Colonic mucosa (tissue), 4 donors: ENCODE measurements around the gene KCNK10. TPM values are rescaled to one million over a fixed set of nuclear protein-coding genes. Genes with fewer than 3 reads are reported as not detected.

ENCODE experiments used
- DNase-seq: peaks from one replicate; pipeline ENCODE4 v3.0.0-alpha.2; 2020
- H3K27ac ChIP-seq: fragments of 200-600 bp; one replicate; pipeline ENCODE4 v1.8.0; 2021
- H3K27me3 ChIP-seq: fragments of 200-600 bp; one replicate; pipeline ENCODE4 v1.8.0; 2021
- H3K36me3 ChIP-seq: fragments of 200-600 bp; one replicate; pipeline ENCODE4 v1.8.0; 2021
- H3K4me1 ChIP-seq: fragments of 200-600 bp; one replicate; pipeline ENCODE4 v1.8.0; 2021; ENCODE audit warnings: mild to moderate bottlenecking
- H3K4me3 ChIP-seq: fragments of 200-600 bp; one replicate; pipeline ENCODE4 v1.8.0; 2021
- H3K9ac ChIP-seq, 2 donors: one replicate each; pipeline ENCODE4 v1.7.0; 2013; ENCODE audit warnings: control low read depth in 2 of 2, low read depth in 2 of 2, low read length in 2 of 2
- H3K9me3 ChIP-seq: fragments of 200-600 bp; one replicate; pipeline ENCODE4 v1.8.0; 2021
- CTCF ChIP-seq: fragments of 200-600 bp; IDR thresholded peaks from one replicate; pipeline ENCODE4 v1.8.0; 2022; ENCODE audit warnings: antibody characterized with exemption, mild to moderate bottlenecking
- intact Hi-C: fragments of 100-400 bp; cut with DNase I; formaldehyde crosslinking; loops from one replicate; pipeline ENCODE4 v1.14.1; 2022
- total RNA-seq, 2 donors: library from RNA; stranded (reverse); fragmentation: NEBNext Ultra II Directional in 1 of 2; extraction: Animal tissue kit (Norgen Biotek cat#: 25700) in 1 of 2; gene quantifications; one replicate each; pipeline ENCODE4 v1.2.1, GENCODE V29; 2021
- donor health status: healthy.
- donor health status: DM: no; HTN: no; CAD: no.
- donor health status: DM: no; HTN: no; CAD: no.

The KCNK10 gene
- total RNA-seq, 2 donors from 2014 or later, result 0.74 to 2.1 TPM

- H3K9ac ChIP-seq, result no peak overlapping the region
- H3K4me3 ChIP-seq, result no peak overlapping the region
- TF ChIP-seq CTCF, result no peak
- DNase-seq, result no peak
- no peaks in the 10 kb centered on the region for H3K27me3 ChIP-seq
- no peak overlapping the region for H3K27ac ChIP-seq
- no peaks in the 10 kb centered on the region for H3K36me3 ChIP-seq
- H3K9me3 ChIP-seq, result no peaks in the 10 kb centered on the region
- no peaks in the 10 kb centered on the region for H3K4me1 ChIP-seq
- intact Hi-C loops, result no loop called here
These were observed 31.3 kb upstream of the KCNK10 start for GRCh38 chr14:88354358-88354757.

- H3K27me3 ChIP-seq, result no peaks in the 10 kb centered on the region
- no peak overlapping the region for H3K27ac ChIP-seq
- intact Hi-C loops, result no loop called here
- no peaks in the 10 kb centered on the region for H3K9me3 ChIP-seq
- DNase-seq, result no peak
- no peak overlapping the region for H3K4me3 ChIP-seq
- TF ChIP-seq CTCF, result no peak
- no peaks in the 10 kb centered on the region for H3K4me1 ChIP-seq
- no peaks in the 10 kb centered on the region for H3K36me3 ChIP-seq
- no peak overlapping the region for H3K9ac ChIP-seq
These were observed 29.6 kb upstream of the KCNK10 start for GRCh38 chr14:88352698-88353097.

- TF ChIP-seq CTCF, result no peak
- H3K36me3 ChIP-seq, result no peaks in the 10 kb centered on the region
- no peak overlapping the region for H3K9ac ChIP-seq
- H3K4me3 ChIP-seq, result no peak overlapping the region
- H3K27ac ChIP-seq, result no peak overlapping the region
- DNase-seq, result no peak
- H3K4me1 ChIP-seq, result no peaks in the 10 kb centered on the region
- intact Hi-C loops, result no loop called here
- no peaks in the 10 kb centered on the region for H3K9me3 ChIP-seq
- H3K27me3 ChIP-seq, result no peaks in the 10 kb centered on the region
These were observed 29.1 kb upstream of the KCNK10 start for GRCh38 chr14:88351966-88352691.

- no peak for DNase-seq
- H3K9ac ChIP-seq, result no peak overlapping the region
These were observed 25.5 kb upstream of the KCNK10 start for GRCh38 chr14:88348546-88348945.

GRCh38 chr14:88346048-88346639 lies 23.1 kb upstream of the KCNK10 start:
- no peak overlapping the region for H3K27ac ChIP-seq
- no peaks in the 10 kb centered on the region for H3K36me3 ChIP-seq
- H3K4me3 ChIP-seq, result no peak overlapping the region
- no peaks in the 10 kb centered on the region for H3K9me3 ChIP-seq
- no peak overlapping the region for H3K9ac ChIP-seq
- no peak for TF ChIP-seq CTCF
- no peaks in the 10 kb centered on the region for H3K4me1 ChIP-seq
- intact Hi-C loops, result no loop called here
- DNase-seq, result no peak
- H3K27me3 ChIP-seq, result no peaks in the 10 kb centered on the region

More at GRCh38 chr14:88348546-88348945, 25.5 kb upstream of the KCNK10 start:
- Histone ChIP-seq H3K4me1 (no peaks in the 10 kb centered on the region), H3K27ac (no peak overlapping the region), H3K4me3 (no peak overlapping the region), H3K9me3 (no peaks in the 10 kb centered on the region), H3K27me3 (no peaks in the 10 kb centered on the region), H3K36me3 (no peaks in the 10 kb centered on the region)
- intact Hi-C loops, result no loop called here
- no peak for TF ChIP-seq CTCF
